Measurements from ENCODE around the gene DPP4.

GRCh38 chr2:162053066-162053807, 20.8 kb downstream of the DPP4 start:
- TF ChIP-seq, protein P1, sequence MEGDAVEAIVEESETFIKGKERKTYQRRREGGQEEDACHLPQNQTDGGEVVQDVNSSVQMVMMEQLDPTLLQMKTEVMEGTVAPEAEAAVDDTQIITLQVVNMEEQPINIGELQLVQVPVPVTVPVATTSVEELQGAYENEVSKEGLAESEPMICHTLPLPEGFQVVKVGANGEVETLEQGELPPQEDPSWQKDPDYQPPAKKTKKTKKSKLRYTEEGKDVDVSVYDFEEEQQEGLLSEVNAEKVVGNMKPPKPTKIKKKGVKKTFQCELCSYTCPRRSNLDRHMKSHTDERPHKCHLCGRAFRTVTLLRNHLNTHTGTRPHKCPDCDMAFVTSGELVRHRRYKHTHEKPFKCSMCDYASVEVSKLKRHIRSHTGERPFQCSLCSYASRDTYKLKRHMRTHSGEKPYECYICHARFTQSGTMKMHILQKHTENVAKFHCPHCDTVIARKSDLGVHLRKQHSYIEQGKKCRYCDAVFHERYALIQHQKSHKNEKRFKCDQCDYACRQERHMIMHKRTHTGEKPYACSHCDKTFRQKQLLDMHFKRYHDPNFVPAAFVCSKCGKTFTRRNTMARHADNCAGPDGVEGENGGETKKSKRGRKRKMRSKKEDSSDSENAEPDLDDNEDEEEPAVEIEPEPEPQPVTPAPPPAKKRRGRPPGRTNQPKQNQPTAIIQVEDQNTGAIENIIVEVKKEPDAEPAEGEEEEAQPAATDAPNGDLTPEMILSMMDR (IDR thresholded peaks at IDR 0.05) = no peak
- TF ChIP-seq EZH2 (IDR thresholded peaks at IDR 0.05) = no peak
- TF ChIP-seq EZH2phosphoT487 (IDR thresholded peaks at IDR 0.05) = no peak

Measured in neural progenitor cell (in vitro differentiated cells).